Stimulated activated CD8-positive, alpha-beta memory T cell treated with anti-CD3 and anti-CD28 coated beads, Interleukin-4, amount 100 ng/mL, for 24 hours (primary cell): Measurements from ENCODE around the gene RNU1-1.
"Not testable (repeated sequence)": the region's sequence is repeated elsewhere in the genome, so short reads cannot be mapped to it uniquely, and the experiment has no call there.

Source experiments
- DNase-seq: peaks from one replicate; pipeline ENCODE4 v3.0.0-alpha.2; 2020; ENCODE audit warnings: low read depth

RNU1-1 gene

GRCh38 chr1:16514107-16515055 is at the start of gene RNU1-1:
RNU1-1 (minus strand) TSS chr1:16514285.
- DNase-seq, result peak; percentile 42

- DNase-seq, result not testable (repeated sequence)
Measured at GRCh38 chr1:16561035-16561434, 47.0 kb upstream of the RNU1-1 start.

- DNase-seq, result not testable (repeated sequence)
Measured at GRCh38 chr1:16560498-16560897, 46.4 kb upstream of the RNU1-1 start.

- not testable (repeated sequence) for DNase-seq
Measured at GRCh38 chr1:16559688-16560087, 45.6 kb upstream of the RNU1-1 start.

GRCh38 chr1:16557034-16557433 is 42.9 kb upstream of the RNU1-1 start:
- DNase-seq, result not testable (repeated sequence)

GRCh38 chr1:16553244-16553643 is 39.2 kb upstream of the RNU1-1 start:
- not testable (repeated sequence) for DNase-seq

- DNase-seq, result not testable (repeated sequence)
Measured at GRCh38 chr1:16550212-16550918, 36.3 kb upstream of the RNU1-1 start.

GRCh38 chr1:16549545-16549944 is 35.5 kb upstream of the RNU1-1 start:
- not testable (repeated sequence) for DNase-seq

- not testable (repeated sequence) for DNase-seq
Measured at GRCh38 chr1:16547502-16548241, 33.6 kb upstream of the RNU1-1 start.

- not testable (repeated sequence) for DNase-seq
Measured at GRCh38 chr1:16545682-16546095, 31.6 kb upstream of the RNU1-1 start.

GRCh38 chr1:16540421-16540893 is 26.4 kb upstream of the RNU1-1 start:
- DNase-seq, result not testable (repeated sequence)

- DNase-seq, result not testable (repeated sequence)
Measured at GRCh38 chr1:16537528-16537927, 23.4 kb upstream of the RNU1-1 start.

GRCh38 chr1:16536796-16537195 is 22.7 kb upstream of the RNU1-1 start:
- not testable (repeated sequence) for DNase-seq

- DNase-seq, result not testable (repeated sequence)
Measured at GRCh38 chr1:16535898-16536297, 21.8 kb upstream of the RNU1-1 start.

- not testable (repeated sequence) for DNase-seq
Measured at GRCh38 chr1:16535487-16535886, 21.4 kb upstream of the RNU1-1 start.

GRCh38 chr1:16534829-16535456 is 20.9 kb upstream of the RNU1-1 start:
- DNase-seq, result not testable (repeated sequence)

- not testable (repeated sequence) for DNase-seq
Measured at GRCh38 chr1:16534239-16534828, 20.2 kb upstream of the RNU1-1 start.

- DNase-seq, result not testable (repeated sequence)
Measured at GRCh38 chr1:16532235-16532991, 18.3 kb upstream of the RNU1-1 start.

GRCh38 chr1:16528338-16528737 is 14.3 kb upstream of the RNU1-1 start:
- DNase-seq, result not testable (repeated sequence)

GRCh38 chr1:16525769-16526168 is 11.7 kb upstream of the RNU1-1 start:
- not testable (repeated sequence) for DNase-seq
